Inflammatory macrophage treated with lipopolysaccharide for 4 hours (primary cell): ENCODE data around the gene SCG2.
"Not testable (repeated sequence)": the region's sequence is repeated elsewhere in the genome, so short reads cannot be mapped to it uniquely, and the experiment has no call there.

Source experiments
- DNase-seq: peaks from one replicate; pipeline ENCODE4 v3.0.0-alpha.2; 2020

Gene SCG2

GRCh38 chr2:223612501-223612900, 10.3 kb upstream of the SCG2 start:
- DNase-seq = no peak

DNA sequence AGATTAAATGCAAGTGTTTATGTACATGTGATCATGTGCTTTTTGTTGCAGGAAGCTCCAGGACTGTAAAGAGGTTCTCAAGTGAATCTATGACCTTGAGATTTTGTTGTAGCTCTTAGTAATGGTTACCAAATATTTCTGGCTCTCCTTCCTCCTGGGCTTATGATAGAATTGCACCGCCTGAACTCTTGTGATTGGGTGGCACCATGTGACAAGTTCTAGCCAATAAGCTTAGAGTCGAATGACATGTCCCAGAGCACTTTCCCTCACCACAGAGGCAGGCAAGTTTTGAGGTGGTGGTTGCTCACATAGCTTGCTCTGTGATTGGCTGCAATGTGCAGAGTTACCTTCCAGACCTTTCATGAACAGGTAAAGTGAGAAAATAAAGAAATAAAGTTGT, 8.9 kb upstream of the SCG2 start:
- no peak for DNase-seq

- no peak for DNase-seq
Measured at GRCh38 chr2:223607476-223607875, 5.3 kb upstream of the SCG2 start.

- no peak for DNase-seq
Measured at GRCh38 chr2:223606946-223607345, 4.8 kb upstream of the SCG2 start.

GRCh38 chr2:223604231-223604630, 2.1 kb upstream of the SCG2 start:
- DNase-seq = no peak

DNA sequence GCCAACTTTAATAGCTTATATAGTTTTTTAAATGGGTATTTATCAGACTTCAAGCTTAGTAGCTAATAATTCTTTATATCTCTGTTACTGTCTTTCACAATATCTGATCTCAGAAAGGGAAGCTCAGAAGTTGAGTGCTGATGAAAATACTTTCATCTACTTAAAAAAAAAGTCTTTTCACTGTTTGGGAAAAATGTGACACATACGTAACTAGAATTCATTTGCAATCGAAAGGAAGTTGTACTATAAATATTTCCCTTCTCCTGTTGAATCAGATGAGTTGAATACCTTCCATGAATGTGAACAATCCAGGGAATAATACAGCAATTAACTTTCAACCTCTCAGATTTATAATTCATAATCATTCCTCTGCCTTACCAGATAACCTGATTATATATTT, 811 bp upstream of the SCG2 start:
- DNase-seq = no peak

DNA sequence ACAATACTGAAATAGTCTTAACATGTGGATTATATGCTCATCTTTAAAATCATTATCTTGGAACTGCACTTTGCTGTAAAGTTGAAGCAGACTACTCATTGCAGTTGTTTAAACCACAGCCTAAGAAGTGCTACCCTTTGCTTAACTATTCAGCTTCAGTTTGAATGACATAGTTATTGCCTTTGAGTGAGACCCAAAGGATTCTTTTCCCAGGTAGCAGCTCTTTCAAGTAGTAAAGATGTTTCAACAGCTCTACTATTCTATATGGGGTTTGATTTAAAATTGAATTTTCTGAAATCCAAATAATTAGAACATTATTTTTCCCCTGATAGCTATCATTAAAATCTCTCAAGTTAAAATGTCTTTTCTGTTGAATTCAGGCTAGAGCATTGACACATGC, 1.1 kb downstream of the SCG2 start:
- no peak for DNase-seq

GRCh38 chr2:223599640-223600380, 2.4 kb downstream of the SCG2 start:
- DNase-seq = no peak

DNA sequence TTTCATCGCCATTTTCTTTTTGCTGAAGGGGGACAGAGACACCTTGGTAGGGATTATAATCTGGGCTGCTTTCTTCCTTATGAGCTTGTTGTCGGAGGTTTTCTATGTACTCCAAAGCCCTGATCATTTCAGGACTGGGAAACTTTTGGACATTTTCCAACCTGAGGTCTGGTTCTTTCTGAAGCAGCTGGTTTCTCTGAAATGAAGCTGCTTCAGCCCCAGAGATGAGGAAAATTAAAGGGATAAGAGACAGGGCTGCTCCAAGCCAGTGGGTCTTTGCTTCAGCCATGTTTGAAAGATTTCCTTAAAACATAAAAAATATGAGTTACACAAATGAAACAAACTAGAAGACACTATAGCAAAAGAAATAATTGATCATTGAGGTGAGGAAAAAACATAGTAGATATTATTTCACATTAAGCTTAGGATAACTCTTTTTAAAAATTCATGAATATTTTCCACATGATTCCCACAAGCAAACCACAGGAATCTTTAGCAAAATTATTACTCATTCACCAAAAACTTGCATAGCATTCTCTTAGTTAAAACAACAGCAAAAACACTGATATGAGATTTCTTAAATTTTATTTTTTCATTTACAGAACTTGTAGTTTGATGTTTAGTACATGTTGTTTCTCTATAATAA, 3.0 kb downstream of the SCG2 start:
- DNase-seq = no peak

GRCh38 chr2:223597076-223597475, 5.1 kb downstream of the SCG2 start:
- DNase-seq = no peak

DNA sequence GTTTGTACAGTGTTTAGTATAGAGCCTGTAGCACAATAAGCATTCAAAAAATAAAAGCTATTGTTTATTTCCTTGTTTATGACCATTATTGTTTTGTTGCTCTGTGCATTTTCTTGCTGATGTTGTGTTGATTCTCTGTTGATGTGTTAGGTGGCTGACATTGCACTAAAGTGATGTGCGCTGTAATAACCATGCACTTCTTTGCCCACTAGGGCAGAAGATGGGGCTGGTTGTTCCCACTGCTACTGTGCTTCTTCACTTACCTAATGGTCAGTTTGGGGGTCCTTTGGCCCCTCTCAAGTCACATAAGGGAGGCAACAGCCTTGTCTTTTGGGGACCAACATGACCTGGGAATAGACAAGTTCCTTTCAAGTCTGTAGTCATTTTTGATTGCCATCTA, 6.0 kb downstream of the SCG2 start:
- no peak for DNase-seq

DNA sequence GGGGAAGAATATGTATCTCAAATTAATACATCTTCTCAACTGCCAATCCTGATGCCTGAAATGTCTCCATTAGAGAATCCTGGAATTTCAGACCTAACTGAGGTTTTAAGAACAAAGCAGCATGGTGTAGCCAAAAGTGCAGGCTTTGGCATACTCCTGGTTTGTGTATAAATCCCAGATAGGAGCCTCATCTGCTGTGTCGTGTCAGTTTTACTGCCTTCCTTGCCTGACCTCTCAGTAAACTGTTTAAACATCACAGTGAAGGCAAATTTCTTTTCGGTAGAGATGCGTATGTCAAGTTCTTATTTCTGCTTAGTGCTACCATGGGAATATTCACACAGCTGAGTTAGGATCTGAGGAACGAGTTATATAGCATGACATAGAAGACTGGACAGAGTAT, 7.3 kb downstream of the SCG2 start:
- no peak for DNase-seq

GRCh38 chr2:223594259-223594658, 7.9 kb downstream of the SCG2 start:
- DNase-seq = no peak

DNA sequence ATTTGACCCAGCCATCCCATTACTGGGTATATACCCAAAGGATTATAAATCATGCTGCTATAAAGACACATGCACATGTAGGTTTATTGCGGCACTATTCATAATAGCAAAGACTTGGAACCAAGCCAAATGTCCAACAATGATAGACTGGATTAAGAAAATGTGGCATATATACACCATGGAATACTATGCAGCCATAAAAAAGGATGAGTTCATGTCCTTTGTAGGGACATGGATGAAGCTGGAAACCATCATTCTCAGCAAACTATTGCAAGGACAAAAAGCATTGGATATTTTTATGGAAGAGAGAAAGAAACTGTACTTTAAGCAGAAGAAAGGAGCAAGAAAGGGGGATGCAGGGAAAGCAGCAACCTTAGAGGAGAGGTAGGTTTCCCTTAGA, 9.5 kb downstream of the SCG2 start:
- DNase-seq = not testable (repeated sequence)

GRCh38 chr2:223591596-223591995, 10.6 kb downstream of the SCG2 start:
- no peak for DNase-seq

DNA sequence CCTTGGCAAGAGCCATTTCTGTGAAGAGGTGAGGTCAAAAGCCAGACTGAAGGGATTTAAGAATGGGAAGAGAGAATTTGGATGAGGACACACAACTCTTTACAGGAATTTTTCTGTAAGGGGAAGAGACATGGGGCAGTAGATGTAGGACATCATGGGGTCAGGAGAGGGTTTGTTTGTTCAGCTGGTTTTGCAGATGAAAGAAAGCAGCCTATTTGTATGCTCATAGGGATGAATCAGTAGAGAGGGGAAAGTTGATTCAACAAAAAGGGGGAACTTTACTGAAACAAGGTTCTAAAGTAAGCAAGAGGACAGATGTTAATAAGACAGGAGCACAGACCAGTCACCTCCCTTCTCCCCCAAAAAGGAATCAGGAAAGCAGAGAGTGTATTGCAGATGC, 11.2 kb downstream of the SCG2 start:
- DNase-seq = no peak

GRCh38 chr2:223589901-223590300, 12.3 kb downstream of the SCG2 start:
- no peak for DNase-seq

GRCh38 chr2:223588251-223588650, 13.9 kb downstream of the SCG2 start:
- no peak for DNase-seq

DNA sequence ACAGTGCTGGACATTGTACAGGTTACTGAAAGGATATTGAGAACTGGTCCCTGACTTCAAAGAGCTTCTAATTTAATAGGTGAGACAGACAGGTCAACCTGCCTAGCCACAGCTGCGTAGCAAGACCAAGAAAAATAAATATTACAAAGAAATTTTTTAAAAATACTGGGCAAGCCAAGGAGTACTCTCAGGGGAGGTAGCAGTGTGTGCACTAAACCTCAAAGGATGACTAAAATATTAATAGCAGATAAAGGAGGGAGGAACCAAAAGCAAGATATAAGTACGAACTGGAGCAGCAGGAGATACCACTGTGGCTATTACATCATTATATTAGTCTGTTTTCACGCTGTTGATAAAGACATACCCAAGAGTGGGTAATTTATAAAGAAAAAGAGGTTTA, 14.9 kb downstream of the SCG2 start:
- DNase-seq = no peak

DNA sequence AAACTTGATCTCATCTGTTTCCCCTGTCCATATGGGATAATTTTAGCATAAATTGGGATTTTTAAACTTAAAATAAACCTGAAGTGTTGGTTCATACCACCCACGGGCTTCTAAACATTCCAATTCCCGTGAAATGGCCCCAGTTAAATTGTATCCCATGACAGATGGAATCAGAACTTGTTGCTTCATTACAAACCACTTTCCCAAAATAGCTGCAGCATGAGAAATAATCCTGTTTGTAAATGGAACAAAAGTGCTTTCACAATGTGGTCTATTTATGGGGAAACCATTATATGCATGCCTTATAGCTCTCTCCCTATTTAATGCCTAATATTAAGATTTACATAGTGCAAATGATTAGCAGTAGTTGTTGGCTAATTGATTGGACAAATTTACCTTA, 15.9 kb downstream of the SCG2 start:
- DNase-seq = peak; percentile 74

DNA sequence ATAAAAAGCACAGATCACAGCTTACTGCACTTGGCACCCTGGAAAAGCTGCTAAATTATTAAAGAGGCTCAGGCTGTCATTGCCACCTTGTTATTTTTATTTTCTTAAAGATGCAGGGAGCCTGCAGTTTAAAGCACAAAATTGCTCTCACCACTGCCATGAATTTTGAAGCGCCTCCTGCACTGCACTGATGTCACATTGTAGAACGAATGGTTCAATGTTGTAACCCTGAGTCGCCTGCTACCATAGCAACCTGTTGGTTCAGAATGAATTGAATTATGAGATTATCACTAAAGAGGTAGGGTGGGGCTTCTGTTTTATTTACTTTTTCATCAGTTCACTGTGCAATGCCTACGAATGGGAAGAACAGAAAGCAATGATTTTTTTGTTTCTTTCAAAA, 16.5 kb downstream of the SCG2 start:
- DNase-seq = peak; percentile 40

GRCh38 chr2:223582001-223582400, 20.2 kb downstream of the SCG2 start:
- no peak for DNase-seq

- DNase-seq = no peak
Measured at GRCh38 chr2:223580951-223581350, 21.2 kb downstream of the SCG2 start.

DNA sequence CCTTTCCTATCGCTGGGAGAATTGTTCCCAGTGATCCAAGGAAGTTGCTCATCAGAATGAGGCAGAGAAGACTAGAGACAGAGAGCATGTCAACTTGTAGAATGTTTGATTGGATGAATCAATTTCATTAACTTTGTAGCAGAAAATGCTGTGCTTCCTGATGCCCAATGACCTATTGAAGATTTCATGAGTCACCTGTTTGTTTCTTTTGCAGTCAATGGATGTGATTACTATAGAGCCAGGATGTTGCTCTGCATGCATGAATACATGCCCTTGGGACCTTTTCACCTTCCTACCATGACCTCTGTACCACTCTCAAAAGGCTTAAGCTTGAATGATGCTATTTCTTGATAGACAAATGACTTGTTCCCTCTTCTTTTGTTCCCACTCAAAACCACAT, 23.3 kb downstream of the SCG2 start:
- DNase-seq = no peak

DNA sequence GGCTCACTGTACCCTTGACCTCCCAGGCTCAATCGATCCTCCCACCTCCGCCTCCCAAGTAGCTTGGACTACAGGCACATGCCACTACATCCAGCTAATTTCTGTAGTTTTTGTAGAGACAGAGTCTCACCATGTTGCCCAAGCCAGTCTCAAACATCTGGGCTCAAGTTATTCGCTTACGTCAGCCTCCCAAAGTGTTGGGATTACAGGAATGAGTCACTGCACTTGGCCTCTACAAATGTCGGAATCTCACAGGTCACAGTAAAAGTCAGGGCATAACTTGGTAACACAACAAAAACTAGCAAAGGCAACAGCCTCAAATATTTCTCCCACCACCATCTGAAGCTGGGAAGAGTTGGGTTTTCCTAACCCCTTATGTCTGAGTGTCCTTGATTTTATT, 25.3 kb downstream of the SCG2 start:
- DNase-seq = no peak
